SK-N-DZ (cell line): Measurements from ENCODE around the gene PRKAR1A.
"Not testable (repeated sequence)": the region's sequence is repeated elsewhere in the genome, so short reads cannot be mapped to it uniquely, and the experiment has no call there.

Experiments used
- DNase-seq: peaks from one replicate; pipeline ENCODE4 v3.0.0-alpha.2; 2015; ENCODE audit warnings: low spot score

PRKAR1A gene

GRCh38 chr17:68578236-68578635, 66.0 kb downstream of the PRKAR1A start:
- DNase-seq, result no peak

GRCh38 chr17:68579194-68579927, 67.1 kb downstream of the PRKAR1A start:
- DNase-seq, result no peak

- no peak for DNase-seq
These were observed 68.1 kb downstream of the PRKAR1A start for GRCh38 chr17:68580236-68580770.

GRCh38 chr17:68581863-68582645, 69.8 kb downstream of the PRKAR1A start:
- peak; percentile 40 for DNase-seq

GRCh38 chr17:68582867-68583266, 70.6 kb downstream of the PRKAR1A start:
- DNase-seq, result not testable (repeated sequence)

- no peak for DNase-seq
These were observed 72.5 kb downstream of the PRKAR1A start for GRCh38 chr17:68584581-68585303.

GRCh38 chr17:68585643-68586042, 73.4 kb downstream of the PRKAR1A start:
- DNase-seq, result no peak

GRCh38 chr17:68587026-68587425, 74.8 kb downstream of the PRKAR1A start:
- DNase-seq, result no peak

GRCh38 chr17:68587847-68588246, 75.6 kb downstream of the PRKAR1A start:
- DNase-seq, result no peak

- no peak for DNase-seq
These were observed 76.1 kb downstream of the PRKAR1A start for GRCh38 chr17:68588362-68588761.

- no peak for DNase-seq
These were observed 76.9 kb downstream of the PRKAR1A start for GRCh38 chr17:68589086-68589485.

GRCh38 chr17:68591583-68591982, 79.4 kb downstream of the PRKAR1A start:
- peak; percentile 49 for DNase-seq

- no peak for DNase-seq
These were observed 79.8 kb downstream of the PRKAR1A start for GRCh38 chr17:68592009-68592408.

- DNase-seq, result no peak
These were observed 80.7 kb downstream of the PRKAR1A start for GRCh38 chr17:68592682-68593641.

- DNase-seq, result no peak
These were observed 82.3 kb downstream of the PRKAR1A start for GRCh38 chr17:68594552-68594951.

- no peak for DNase-seq
These were observed 83.3 kb downstream of the PRKAR1A start for GRCh38 chr17:68595496-68595895.

- no peak for DNase-seq
These were observed 83.8 kb downstream of the PRKAR1A start for GRCh38 chr17:68595986-68596385.

- DNase-seq, result no peak
These were observed 84.2 kb downstream of the PRKAR1A start for GRCh38 chr17:68596411-68596945.

GRCh38 chr17:68598074-68598473, 85.8 kb downstream of the PRKAR1A start:
- no peak for DNase-seq

- DNase-seq, result no peak
These were observed 86.3 kb downstream of the PRKAR1A start for GRCh38 chr17:68598545-68598961.

GRCh38 chr17:68599091-68599490, 86.9 kb downstream of the PRKAR1A start:
- DNase-seq, result no peak
